LHCN-M2 (cell line): ENCODE results near the gene TMEM43. TPM values are rescaled to one million over a fixed set of nuclear protein-coding genes. Genes with fewer than 3 reads are reported as not detected.

Experiments used
- DNase-seq: peaks from one replicate; pipeline ENCODE4 v3.0.0-alpha.2; 2012; ENCODE audit warnings: low read depth
- total RNA-seq: library from RNA; depleted of rRNA; stranded (reverse); fragments of >200 nt; gene quantifications from 2 replicates; pipeline ENCODE4 v1.2.3, GENCODE V29; 2014

Gene TMEM43
- total RNA-seq, 1 experiment from 2014 or later = 92.5 TPM

DNA sequence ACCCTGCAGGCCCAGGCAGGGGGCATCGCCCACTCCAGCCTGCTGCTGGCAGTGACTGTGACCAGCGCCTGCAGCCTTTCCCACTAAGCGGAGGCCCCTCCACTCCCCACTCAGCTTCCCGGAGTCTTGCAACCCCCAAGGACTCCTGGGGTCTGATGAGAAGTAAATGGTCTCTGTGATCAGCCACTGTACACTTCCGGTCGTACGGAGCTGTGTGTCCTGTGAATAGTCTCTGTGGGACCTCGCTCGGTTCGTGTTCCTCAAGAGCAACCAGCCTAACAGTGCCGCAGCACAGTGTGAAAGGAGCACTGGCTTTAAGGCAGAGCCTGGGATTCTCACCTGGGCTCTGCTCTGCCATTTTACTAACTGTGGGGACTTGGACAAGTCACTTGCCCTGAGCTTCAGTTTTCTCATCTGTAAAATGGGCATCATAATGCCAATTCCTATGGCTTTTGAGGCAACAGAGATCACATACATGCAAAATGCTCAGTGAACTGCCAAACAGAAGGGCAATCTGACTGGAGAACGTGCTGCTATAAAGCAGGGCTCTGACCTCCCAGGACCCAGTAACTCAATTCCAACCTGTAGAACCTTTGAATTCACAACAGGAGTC is 26.7 kb downstream of the TMEM43 start:
- DNase-seq = no peak

DNA sequence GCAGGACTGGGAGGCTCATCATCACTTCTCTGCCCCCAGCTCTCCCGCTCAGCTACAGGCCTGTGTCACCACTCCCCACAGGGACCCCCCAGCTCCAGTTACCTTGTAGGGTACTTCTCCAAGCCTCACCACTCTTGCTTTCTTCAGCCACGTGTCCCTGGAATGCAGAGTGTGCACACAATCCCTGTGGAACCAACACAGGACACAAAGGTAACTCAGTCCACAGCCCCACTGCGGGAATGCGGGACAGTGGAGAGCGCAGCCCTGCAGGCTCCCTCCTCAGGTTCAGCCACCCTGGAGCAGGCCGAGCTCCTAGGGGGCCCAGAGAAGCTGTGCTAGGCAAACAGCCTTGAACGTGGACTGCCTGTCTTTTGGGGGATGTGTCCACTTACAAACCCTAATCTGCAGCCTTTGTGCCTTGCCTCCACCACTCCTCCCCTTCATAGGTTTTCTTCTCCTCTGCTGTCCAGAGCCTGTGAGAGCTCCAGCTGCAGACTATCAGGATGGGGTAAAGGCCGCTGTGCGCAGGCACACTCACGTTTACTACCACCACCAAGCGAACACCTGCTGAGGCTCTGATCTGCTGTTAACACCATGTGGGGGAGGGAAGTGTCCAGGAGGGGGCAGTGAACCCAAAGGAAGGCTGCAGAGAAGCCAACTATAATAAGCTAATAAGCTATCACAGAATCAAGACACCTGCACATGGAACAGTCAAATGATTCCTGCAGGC is 27.5 kb downstream of the TMEM43 start:
- DNase-seq = no peak

DNA sequence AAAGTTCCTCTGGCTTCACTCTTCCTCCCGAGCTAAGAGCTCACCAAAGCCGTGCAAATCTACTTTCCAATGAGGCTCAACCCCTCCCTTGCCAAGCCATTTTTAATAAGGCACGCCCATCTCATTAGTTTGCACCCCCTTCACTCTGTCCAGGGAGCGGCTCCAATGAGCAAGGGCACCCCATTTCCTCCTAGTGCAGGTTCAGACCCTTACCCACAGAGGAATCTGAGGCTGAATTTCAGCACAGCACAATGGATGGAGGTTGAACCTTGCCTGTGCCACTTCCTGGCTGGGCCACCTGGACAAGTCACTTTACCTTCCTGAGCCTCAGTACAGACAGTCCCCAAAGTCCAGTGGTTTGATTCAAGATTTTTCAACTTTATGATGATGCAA is 28.1 kb downstream of the TMEM43 start:
- no peak for DNase-seq

DNA sequence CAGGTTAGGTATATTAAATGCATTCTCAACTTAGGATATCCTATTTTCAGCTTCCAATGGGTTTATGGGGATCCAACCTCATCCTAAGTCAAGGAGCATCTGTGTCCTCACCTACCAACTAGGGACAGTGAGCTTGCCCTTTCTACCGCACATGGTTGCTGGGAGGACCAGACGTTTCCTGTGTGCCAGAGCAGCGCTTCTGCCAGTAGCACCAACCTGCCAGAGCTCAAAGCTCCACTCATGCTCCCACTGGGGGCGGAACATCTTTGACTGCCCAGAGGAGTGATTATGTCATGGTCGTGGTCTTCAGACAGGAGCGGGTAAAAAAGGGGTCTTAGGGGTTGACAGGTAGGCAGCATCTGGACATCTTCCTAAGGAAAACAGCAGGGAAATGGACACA is 28.8 kb downstream of the TMEM43 start:
- no peak for DNase-seq

DNA sequence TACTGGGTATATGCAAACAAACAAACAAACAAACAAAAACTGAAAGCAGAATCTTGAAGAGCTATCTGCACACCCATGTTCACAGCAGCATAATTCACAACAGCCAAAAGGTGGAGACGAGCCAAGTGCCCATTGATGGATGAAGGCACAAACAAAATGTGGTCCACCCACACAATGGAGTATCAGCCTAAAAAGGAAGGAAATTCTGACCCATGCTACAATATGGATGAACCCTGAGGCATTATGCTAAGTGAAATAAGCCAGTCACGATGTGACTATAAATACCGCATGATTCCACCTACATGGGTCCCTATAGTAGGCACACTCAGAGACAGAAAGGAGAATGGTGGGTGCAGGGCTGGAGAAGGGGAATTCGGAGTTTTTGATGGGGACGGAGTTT is 29.4 kb downstream of the TMEM43 start:
- no peak for DNase-seq

DNA sequence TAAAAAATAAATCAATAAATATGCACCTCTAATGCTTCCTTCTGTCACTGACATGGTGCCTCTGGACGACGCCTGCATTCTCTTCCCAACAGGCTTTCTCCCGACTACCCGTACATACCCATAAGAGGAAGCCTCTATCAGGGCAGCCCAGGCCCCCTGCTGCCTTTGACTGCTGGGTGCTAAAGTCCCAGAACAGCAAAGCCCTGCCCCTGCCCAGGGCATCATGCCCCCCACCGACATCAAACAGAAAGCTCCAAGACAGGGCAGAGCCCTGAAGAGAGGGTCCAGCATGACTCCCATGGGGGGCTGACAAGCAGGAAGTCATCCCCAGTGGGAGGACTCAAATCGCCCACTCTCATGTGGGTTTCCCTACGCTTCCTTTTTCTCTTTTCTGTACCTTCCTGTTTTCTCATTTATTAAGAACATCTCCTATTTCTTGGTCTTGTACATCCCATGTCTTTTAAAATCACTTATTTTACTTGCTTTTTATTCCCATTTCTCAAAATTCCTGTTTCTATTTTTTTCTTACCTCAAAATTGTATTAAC is 30.1 kb downstream of the TMEM43 start:
- DNase-seq = no peak

DNA sequence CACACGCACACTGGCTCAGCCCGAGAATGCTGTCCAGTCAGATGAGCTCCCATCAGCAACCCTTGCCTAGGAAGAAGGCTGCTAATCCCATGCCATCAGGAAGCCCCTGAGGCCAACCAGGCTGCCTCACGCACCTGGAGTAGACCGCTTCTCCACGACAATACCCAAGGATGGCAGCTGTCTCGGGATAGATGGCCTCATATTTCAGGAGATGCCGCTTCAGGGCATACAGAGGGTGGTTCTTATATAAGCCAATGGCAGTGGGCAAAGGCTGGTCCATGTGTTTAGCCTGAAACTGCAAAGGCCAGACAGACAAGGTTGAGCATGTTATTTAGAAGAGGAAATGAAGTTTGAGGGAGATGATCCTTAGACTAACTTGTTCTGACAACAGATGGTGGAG is 31.3 kb downstream of the TMEM43 start:
- DNase-seq = no peak

DNA sequence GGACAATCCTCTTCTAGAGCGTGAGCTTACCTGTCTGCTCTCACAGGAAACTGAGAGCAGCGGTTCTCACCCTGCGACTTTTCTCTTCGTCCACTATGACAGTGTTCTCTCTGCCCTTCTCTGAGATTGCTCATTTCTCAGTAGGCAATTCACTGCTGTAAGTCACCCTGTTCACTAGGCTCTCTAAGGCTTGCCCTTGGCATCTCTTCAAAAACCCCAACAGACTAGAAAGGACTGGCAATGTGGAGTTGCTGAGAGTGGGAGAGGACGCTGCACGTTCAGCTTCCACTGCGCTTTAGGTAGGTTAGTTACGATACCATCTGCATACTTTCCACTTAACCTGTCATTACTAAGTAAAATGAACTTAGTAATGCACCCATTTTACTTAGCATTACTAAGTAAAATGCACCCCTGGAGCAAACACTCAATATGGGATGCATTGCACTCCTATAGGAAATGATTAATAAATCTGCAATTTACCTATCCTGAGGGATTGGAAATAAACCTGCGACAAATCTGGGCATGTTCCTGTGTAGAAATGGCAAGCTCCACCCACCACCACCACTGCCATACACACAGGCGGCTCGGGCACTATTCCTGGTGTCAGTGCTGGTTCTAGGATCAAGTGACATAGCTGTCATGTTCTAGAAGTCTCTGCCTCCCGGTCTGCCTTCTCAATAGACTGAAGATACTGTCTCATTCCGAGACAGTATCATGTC is 32.1 kb downstream of the TMEM43 start:
- DNase-seq = no peak

DNA sequence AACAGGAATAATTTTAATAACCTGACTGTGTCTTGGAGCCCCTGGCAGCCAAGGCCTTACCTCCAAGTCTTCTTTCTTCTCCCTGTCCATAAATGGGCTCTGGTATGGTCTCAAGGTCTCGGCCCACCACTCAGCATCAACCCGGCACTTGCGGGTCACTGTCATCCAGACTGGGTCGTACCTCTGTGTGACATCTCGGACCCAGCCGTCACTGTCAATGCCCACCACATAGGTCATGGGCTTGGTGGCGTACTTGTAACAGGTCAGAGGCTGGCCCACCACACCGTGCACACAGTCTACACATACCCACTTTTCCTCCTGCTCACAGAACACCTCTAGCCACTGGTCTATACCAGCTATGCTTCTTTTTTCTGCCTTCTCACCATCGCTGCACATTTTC is 33.1 kb downstream of the TMEM43 start:
- no peak for DNase-seq

DNA sequence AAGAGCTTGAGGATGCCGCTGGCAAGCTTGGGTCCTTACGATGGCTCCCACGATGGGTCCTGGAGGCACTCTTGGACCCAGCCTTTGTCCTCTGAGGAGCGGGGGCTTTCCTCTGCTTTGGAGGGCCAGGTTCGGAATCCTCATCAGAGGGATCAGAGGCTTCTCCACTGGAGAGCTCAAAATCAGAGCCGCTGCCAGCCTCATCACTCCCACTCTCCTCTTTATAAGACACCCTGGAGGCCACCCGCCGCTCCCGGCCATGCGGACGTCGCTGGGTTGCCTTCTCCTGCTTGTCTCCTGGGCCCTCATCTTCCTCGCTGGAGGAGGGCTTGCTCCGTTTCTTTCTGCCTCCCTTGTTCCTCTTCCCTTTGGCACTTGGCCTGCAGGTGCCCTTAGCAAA is 33.5 kb downstream of the TMEM43 start:
- no peak for DNase-seq

DNA sequence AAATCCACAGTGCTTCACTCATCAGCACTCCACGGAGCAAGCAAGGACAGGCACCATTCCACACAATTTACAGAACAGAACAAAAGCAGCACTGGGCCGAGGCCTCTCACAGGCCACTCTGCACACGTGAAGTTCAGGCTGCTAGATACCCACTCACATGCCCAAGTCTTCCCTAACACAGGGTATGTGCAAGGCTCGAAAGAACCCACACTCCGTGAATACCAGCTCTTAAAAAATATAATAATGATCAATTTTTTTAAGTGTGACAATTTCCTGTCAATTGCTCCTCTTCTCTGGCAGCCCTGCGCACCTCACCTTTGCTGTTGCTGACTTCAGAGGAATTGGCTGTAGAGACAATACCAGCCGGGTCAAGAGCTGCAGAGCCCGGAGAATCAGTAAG is 34.6 kb downstream of the TMEM43 start:
- no peak for DNase-seq

DNA sequence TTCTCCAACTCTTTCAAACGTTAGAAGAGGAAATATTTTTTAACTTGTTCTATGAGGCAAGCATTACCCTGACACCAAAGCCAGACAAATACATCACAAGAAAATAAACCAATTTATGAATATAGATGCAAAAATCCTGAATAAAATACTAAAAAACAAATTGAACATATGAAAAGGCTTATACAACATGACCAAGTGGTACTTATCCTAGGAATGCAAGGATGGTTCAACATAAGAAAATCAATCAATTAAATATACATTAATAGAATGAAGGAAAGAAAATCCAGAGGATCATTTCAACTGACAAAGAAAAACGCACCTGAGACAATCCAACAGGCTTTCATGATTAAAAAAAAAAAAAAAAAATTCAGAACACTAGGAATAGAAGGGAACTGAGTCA is 36.4 kb downstream of the TMEM43 start:
- no peak for DNase-seq

DNA sequence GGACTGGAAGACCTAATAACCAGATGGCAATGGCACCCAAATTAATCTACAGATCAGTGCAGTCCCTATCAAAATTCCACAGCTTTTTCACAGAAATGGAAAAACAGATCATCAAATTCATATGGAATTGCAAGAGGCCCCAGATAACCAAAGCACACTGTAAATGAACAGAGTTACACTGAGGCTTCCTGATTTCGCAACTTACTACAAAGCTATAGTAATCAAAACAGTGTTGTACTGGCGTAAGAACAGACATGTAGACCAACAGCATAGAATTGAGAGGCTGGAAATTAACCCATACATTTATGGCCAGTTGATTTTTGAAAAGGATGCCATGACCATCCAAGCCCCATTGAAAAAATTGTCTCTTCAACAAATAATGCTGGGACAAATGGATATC is 37.3 kb downstream of the TMEM43 start:
- DNase-seq = no peak

DNA sequence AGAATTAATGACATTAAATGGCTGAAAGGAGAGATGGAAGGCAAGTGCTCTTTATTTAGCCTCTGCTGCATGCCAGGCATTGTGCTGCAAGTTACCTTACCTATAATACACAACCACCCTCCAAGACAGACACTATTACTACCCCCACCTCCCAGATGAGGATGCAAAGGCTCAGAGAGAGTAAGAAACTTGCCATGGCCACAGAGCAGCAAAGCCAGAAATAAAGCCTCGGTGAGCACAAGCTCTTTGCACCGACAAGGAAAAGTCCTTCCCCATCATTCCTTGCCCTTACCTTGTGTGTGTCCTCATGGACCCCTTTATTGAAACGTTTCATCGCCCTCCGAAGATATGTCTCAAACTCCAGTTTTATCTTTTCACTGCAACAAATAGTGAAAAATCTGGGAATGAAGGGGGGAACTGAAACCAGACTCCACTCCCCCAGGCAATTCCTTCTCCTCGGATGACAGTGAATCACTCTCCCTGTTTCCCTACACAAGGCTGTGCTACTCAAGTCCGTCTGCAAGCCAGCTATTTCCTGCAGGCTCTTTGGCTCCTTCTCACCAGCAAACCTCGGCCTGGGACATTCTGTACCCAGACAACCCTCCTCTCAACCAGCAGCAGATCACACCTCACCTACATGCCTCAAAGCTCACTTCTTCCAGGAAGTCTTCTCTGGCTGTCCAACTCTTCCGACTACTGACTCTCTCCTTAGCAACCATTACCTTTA is 42.2 kb downstream of the TMEM43 start:
- no peak for DNase-seq

DNA sequence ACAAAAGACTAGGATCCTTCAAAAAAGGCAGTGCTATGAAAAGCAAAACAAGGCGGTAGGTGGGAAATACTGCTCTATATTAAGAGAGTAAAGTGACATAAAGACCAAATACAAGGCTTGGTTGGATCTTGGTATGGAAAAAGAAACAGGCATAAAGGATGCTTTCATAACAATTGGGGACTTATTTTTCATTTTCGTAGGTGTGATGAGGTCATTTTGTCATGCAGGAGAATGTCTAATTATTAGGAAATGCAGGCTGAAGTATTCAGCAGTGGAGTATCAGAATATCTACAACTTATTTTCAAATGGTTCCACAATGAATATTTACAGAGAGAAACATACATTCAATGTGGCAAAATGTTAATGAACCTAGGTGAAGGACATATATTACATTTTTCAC is 44.6 kb downstream of the TMEM43 start:
- no peak for DNase-seq

DNA sequence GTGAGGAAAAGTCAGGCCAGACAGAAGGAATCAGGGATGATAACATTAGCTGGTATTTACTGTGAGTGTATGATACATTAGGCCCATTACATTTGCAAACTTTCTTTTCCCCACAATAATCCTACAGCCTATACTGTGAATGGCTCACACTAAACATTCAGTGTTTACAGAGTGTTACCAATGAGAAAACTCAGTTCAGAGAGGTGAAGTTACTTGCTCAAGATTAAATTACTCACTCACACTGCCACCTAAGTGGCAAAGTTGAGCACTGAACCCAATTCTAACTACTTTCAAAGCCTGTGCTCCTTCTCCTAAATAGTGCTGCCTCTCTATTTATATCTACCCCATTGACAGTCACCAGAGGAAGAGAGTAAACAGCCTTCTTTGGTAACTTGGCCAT is 45.0 kb downstream of the TMEM43 start:
- no peak for DNase-seq

DNA sequence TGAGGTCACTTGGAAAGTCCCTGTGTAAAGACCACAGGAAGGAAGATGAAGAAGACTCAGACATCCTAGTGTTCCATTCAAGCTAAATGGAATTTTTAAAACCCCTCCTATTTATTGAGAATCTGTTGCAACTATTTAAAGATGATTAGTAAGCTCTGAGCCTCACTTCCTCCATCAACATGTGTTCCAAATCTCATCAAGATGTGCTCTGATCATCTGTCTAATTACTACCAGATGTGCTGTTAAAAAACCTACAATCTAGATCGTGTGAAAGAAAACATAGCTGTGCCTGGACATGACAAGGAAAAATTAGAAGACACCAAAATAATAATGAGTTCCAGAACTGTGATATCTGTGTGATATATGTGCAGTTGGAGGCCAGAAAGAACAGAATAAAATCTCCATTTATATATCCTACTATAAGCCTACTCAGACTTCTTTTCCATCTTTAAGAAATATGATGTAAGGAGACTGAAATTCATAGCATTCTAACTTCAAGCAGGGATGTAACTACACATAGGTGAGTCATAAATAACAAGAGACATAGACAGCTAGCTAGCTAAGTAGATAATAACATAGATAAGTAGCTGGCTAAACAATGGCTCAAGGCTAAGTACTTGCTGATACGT is 45.8 kb downstream of the TMEM43 start:
- no peak for DNase-seq

DNA sequence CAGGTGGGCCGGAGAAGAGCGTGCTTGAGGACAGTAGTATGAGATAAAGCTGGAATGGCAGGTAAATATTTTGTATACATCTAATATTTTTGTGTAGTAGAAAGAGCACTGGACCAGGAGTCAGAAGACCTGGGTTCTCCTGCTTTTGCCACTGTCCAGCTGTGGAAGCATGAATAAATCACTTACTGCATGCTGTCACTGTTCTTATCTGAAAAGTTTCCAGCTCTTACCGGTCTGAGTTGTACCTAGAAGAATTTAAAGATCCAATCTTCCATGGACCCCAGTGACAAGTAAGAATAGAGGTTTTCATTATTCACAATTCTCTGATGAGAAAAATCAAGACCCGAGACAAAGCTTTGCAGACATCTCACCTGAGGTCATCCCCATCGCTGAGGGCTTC is 47.6 kb downstream of the TMEM43 start:
- DNase-seq = no peak

DNA sequence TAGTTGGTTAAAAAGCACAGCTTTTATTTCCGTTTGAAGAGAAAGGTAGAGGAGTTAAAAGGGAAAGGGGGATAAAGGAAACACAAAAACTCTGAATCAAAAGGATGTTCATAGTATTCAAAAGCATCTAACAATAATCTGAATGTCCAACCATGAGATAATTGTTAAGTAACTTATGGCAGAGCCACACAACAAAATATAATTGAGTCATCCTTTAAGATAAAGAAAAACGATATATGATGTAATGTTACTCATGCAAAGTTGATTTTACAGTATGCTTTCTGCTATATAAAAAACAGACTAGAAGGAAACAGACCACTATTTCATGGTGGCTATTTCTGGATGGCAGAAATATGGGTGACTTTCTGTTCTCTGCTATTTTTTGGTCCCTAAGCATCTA is 49.6 kb downstream of the TMEM43 start:
- no peak for DNase-seq

DNA sequence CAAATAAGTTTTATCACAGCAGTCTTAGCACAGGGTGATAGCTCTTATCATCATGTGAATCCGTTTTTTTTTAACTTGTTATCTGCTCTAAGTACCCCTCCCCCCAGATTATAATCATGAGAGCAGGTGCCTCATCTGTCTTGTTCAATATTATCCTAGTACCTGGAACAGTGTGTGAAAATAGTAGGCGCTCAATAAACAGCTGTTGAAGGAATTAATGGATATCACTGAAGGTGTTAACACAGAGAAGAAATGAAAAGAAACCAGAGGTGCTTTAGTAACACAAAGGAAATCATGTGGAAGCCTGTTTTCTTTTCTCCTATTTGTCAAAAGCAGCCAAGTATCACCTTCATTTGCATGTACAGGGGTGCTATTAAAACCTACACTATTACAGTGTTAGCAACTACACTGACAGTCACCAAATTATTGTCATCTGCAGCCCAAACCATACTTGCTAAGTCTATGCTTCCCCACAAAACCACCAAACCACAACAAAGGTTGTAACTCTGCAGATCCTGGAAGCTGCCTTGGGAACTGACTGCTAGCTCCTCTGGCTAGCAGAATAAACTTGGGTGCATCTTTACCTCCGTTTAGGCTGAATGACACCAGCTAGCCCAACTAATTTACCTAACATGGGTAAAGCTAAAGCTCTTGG is 50.7 kb downstream of the TMEM43 start:
- DNase-seq = peak; percentile 28
